Panc1 (cell line): ENCODE results near the gene TBL1Y.

Source experiments
- POLR2AphosphoS5 ChIP-seq: IDR thresholded peaks from 2 replicates; pipeline ENCODE4 v1.6.1; 2012; ENCODE audit warnings: mild to moderate bottlenecking, low read depth, low read length, moderate library complexity
- REST ChIP-seq, 2 experiments: IDR thresholded peaks; 2 replicates each; pipeline ENCODE4 v1.6.1; 2011 to 2012; ENCODE audit warnings: low read depth in 2 of 2, control low read depth in 1 of 2, low read length in 1 of 2, mild to moderate bottlenecking in 1 of 2, moderate library complexity in 1 of 2; ENCODE audit not compliant: insufficient read depth in 1 of 2
- TCF7L2 ChIP-seq: IDR thresholded peaks from 2 replicates; pipeline ENCODE4 v1.6.1; 2011; ENCODE audit warnings: mild to moderate bottlenecking, low read depth, low read length, inconsistent platforms
- TF ChIP-seq, protein P1 (sequence below): fragments of 450-650 bp; IDR thresholded peaks from 2 replicates; pipeline ENCODE4 v1.5.1; 2017; ENCODE audit warnings: mild to moderate bottlenecking

DNA sequence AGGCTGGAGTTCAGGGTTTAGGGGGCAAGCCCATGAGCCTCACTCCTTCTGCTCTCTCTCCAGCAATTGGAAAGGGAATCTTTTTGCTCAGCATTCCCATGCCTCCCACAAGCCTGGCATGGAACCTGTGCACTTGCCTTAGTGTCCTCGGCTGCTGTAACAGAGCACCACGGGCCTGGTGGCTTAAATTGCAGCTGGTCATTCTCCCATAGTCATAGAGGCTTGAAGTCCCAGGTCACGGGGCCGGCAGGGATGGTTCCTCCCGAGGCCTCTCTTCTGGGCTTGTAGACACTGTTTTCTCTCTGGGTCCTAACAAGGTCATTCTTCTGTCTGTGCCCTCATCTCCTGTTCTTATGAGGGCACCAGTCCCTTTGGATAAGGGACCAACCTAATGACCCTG, 57.2 kb downstream of the TBL1Y start:
- TF ChIP-seq TCF7L2 (no peak), POLR2AphosphoS5 (no peak), REST (IDR thresholded peaks at IDR 0.05; ENCODE audit: insufficient read depth in 1 of 2, low read depth in 2 of 2, low read length in 1 of 2) (no peak)
- TF ChIP-seq, protein P1, sequence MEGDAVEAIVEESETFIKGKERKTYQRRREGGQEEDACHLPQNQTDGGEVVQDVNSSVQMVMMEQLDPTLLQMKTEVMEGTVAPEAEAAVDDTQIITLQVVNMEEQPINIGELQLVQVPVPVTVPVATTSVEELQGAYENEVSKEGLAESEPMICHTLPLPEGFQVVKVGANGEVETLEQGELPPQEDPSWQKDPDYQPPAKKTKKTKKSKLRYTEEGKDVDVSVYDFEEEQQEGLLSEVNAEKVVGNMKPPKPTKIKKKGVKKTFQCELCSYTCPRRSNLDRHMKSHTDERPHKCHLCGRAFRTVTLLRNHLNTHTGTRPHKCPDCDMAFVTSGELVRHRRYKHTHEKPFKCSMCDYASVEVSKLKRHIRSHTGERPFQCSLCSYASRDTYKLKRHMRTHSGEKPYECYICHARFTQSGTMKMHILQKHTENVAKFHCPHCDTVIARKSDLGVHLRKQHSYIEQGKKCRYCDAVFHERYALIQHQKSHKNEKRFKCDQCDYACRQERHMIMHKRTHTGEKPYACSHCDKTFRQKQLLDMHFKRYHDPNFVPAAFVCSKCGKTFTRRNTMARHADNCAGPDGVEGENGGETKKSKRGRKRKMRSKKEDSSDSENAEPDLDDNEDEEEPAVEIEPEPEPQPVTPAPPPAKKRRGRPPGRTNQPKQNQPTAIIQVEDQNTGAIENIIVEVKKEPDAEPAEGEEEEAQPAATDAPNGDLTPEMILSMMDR = no peak
